NCI-H2227 (cell line): ENCODE measurements around the gene TSEN2.

Experiments
- DNase-seq: peaks from one replicate; lab custom pipeline; 2025; ENCODE audit not compliant: unreplicated experiment; lab: John Stamatoyannopoulos, UW

Gene TSEN2

GRCh38 chr3:12545473-12545791 lies 61.2 kb downstream of the TSEN2 start, which contains the start of gene MKRN2OS:
TSS of gene MKRN2OS (minus strand) at chr3:12545499. CDS start at chr3:12545464, 35 bp downstream.
- peak; percentile 31 for DNase-seq

GRCh38 chr3:12549971-12550760 lies 65.9 kb downstream of the TSEN2 start:
- no peak for DNase-seq

GRCh38 chr3:12553921-12554391 lies 69.7 kb downstream of the TSEN2 start:
- peak; percentile 72 for DNase-seq

- no peak for DNase-seq
Measured at GRCh38 chr3:12556314-12556689, 72.0 kb downstream of the TSEN2 start.

- DNase-seq: peak; percentile 92
Measured at GRCh38 chr3:12556690-12557472, 72.6 kb downstream of the TSEN2 start, which contains the start of gene MKRN2. TSS of gene MKRN2 (plus strand) at chr3:12557087. CDS start at chr3:12557151, 64 bp downstream.

DNA sequence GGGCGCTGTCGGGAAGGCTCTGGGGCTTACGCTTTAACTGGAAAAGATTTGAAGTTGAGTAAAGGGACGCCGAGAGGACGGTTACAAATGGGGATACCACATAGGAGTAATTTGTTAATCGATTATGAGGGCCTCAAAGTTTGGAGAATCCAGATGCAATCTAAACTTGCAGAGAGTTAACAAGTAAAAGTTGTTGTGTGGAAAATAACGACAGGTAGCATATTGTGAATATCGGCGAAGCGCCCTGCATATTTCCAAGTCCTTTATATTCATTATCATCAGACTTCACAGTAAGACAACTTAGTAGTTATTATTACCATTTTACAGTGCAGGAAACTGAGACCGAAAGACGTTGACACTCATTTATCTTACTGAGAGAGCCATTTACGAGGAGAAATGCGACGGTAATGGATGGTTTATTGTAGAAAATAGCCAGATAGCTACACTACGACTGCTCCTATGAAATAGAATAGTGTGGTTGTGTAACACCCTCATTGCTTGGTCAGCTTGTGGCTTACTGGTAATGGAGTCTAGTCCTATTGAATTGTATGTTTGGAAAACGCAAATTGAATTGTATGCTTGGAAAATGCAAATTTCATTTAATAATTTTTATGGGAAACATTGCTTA lies 73.3 kb downstream of the TSEN2 start:
- DNase-seq: peak; percentile 9

GRCh38 chr3:12558706-12559105 lies 74.4 kb downstream of the TSEN2 start:
- no peak for DNase-seq

GRCh38 chr3:12559520-12559919 lies 75.2 kb downstream of the TSEN2 start:
- DNase-seq: peak; percentile 9

- no peak for DNase-seq
Measured at GRCh38 chr3:12560505-12561190, 76.4 kb downstream of the TSEN2 start.

GRCh38 chr3:12561397-12561796 lies 77.1 kb downstream of the TSEN2 start:
- DNase-seq: no peak

DNA sequence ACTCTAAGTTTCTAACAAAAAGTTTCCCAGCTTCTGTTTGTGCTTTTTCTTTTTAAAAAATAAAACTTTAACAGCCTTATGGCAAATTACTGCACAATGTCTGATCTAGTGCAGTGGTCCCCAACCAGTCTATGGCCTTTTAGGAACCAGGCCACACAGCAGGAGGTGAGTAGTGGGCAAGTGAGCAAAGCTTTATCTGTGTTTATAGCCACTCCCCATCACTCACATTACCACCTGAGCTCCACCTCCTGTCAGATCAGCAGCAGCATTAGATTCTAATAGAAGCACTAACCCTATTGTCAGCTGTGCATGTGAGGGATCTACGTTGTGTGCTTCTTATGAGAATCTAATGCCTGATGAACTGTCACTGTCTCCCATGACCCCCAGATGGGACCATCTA lies 78.2 kb downstream of the TSEN2 start:
- no peak for DNase-seq

DNA sequence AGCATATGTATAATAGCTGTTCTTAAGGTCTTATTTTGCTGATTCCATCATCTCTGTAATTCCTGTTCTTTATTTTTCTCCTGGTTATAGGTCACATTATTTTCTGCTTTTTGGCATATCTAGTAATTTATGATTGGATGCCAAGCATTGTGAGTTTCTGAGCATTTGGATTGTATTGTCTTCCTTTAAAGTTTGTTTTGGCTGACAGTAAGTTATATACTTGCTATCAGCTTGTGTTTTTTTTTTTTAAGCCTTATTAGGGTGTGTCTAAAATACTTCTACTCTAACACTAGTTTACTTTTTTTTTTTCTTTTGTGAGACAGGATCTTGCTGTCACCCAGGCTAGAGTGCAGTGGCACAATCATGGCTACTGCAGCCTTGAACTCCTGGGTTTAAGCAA lies 82.7 kb downstream of the TSEN2 start:
- no peak for DNase-seq

- no peak for DNase-seq
Measured at GRCh38 chr3:12568747-12569146, 84.5 kb downstream of the TSEN2 start.

DNA sequence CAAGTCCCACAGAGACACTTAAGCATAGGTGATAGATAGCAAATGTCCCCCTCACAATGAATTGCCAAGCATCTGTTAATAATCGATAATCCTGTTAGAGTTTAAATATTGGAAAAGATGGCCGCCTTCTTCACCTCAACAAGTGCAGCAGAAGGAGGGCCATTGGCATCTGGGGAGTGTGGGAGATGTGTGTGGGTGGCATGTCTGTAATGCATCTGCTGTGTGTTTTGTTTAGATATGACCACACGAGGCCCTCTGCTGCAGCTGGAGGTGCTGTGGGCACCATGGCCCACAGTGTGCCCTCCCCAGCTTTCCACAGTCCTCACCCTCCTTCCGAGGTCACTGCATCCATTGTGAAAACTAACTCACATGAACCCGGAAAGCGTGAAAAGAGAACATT lies 85.6 kb downstream of the TSEN2 start:
- no peak for DNase-seq

GRCh38 chr3:12571986-12572385 lies 87.7 kb downstream of the TSEN2 start:
- DNase-seq: no peak

GRCh38 chr3:12574131-12574530 lies 89.9 kb downstream of the TSEN2 start:
- no peak for DNase-seq

- no peak for DNase-seq
Measured at GRCh38 chr3:12574661-12575060, 90.4 kb downstream of the TSEN2 start.

DNA sequence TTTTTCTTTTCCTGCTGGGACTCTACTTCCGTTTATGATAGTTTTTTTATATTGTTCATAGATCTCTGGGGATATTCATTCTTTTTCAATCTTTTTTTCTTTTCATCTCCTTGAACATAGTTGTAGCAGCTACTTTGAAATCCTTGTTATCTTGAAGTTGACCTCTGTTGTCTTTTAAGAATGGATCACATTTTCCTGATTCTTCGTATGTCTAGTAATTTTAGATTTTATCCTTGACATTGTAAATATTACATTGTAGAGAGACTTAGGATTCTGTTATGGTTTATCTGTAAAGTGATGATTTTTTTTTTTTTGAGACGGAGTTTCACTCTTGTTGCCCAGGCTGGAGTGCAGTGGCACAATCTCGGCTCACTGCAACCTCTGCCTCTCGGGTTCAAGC lies 93.1 kb downstream of the TSEN2 start:
- no peak for DNase-seq

DNA sequence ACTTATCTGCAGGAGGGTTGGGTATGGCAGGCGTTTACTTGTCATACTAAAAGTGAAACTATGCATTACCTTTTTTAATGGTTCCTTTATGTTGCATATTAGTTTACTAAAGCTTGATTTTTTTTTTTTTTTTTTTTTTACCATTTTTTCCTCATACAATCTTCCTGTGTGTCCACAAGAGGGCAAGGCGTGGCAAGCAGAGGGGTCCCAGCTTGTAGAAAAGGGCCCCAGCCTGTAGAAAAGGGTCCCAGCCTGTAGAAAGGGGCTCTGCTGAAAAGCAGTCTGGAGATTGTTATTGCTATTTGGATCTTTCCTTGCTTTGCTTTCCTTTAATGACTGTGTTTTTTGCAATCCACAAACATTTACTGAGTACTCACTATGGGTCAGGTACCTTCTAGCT lies 94.5 kb downstream of the TSEN2 start:
- DNase-seq: no peak

GRCh38 chr3:12579456-12579855 lies 95.2 kb downstream of the TSEN2 start:
- no peak for DNase-seq

DNA sequence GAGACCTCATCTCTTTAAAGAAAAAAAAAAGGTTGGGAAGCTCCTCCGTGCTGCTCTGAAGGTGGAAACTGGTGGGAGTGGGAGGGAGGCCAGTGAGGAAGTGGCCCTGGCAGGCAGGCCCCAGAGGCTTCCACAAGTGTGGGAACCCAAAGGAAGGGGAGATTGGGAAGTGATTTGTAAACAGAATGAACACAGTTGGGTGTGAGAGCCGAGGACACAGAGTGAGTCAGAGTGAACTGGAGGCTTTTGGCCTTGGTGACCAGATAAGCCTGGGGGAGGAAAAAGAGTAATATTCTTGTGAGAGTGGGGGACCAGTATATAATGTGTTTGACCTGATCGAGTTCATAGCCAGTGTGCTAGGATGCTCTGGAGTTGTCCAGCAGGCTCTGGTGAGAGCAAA lies 95.6 kb downstream of the TSEN2 start:
- DNase-seq: no peak
